OCI-LY1 (cell line): ENCODE data around the gene NHLH2.

Experiments used
- CTCF ChIP-seq: fragments of 200-600 bp; sonication (generic), shearing (Covaris generic); IDR thresholded peaks from 2 replicates; pipeline ENCODE4 v1.5.1; 2017; ENCODE audit warnings: mild to moderate bottlenecking, antibody characterized with exemption, low read length, moderate library complexity, mixed read lengths
- EZH2 ChIP-seq: fragments of 200-600 bp; sonication (generic), shearing (Covaris generic); IDR thresholded peaks from 2 replicates; pipeline ENCODE4 v1.8.0; 2017; ENCODE audit warnings: borderline replicate concordance, mixed run types, mild to moderate bottlenecking, antibody characterized with exemption, low read length, moderate library complexity, mixed read lengths

DNA sequence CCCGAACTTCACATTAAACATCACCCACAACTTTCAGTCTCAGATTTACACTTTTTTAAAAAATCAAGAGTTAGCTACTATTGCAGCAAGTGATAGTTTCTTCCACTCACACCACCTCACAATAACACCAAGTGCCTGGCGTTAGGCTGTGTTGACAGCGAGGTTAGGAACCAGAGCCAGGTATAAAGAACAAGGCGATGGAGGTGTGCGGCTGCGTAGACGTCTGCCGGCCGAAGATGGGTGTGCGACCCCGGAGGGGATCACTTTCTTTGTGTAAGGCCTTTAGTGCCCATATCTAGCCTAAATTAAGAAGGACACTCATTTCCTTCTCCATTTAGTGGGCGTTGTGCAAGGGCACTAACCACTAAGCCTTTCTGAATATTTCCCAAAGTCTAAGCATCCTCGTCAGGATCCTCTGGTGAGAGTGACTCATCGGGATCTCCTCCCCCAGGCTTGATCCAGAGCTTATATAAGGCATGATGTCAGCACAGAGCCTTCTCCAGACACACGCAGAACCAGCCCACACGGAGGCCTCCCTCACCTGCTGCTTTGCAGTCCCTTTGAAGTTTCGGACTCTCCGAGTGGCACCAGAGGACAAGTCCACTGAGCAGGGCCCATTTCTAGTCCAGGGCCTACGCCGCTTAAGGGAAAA is 11.8 kb downstream of the NHLH2 start:
- no peak for TF ChIP-seq EZH2
- no peak for TF ChIP-seq CTCF
